ENCODE results near the gene HSD17B12. TPM values are rescaled to one million over a fixed set of nuclear protein-coding genes. Genes with fewer than 3 reads are reported as not detected.

HSD17B12 gene
- total RNA-seq, 1 donor from 2014 or later = 102 TPM

DNA sequence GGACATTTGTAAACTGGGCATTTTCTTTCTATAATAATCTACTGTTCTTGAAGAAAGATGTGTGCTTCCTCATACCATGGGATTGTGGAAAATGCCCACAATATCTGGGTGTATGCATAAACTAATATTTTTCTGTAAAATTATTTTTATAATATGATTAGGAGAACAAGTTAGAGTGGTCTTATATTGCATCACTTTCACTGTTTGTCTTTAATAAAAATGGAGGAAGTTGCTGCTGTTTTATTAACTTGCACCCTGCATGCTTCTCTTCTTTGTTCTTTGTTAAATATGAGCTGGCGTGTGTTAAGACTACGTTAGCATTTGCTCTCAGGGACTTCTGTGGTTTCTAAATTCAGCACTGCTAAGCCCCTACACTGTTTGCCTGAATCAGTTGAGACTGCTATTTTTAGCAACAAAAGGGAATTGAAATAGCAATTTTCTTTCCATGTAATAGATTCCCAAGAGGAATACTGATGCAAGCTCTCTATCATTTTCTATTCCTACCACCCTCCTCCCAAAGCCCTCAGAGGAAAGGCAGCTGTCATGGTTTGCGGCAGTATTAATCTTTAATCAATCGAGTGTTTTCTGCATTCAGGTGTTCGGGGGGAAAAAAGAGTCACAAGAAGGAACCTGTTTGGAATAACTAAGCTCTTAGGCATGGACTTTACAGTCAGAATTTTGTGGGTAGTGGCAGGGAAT, 56.1 kb downstream of the HSD17B12 start:
- H3K27ac Mint-ChIP-seq = peak overlapping the region; percentile 88
- no peak overlapping the region for H3K9ac ChIP-seq
- H4K20me1 ChIP-seq (ENCODE audit: low read depth) = peaks cover 10% of the 10 kb centered on the region
- H3K9me3 ChIP-seq (ENCODE audit: low read depth) = no peaks in the 10 kb centered on the region
- H3K4me2 ChIP-seq = peak overlapping the region; percentile 9
- H2AFZ ChIP-seq (replicated peaks) = no peak overlapping the region
- H3K36me3 Mint-ChIP-seq = peaks cover 21% of the 10 kb centered on the region
- peaks cover 32% of the 10 kb centered on the region for H3K4me1 Mint-ChIP-seq
- H3F3A ChIP-seq (ENCODE audit: low read depth) = no peaks in the 10 kb centered on the region
- H3K9me3 Mint-ChIP-seq = peaks cover 6% of the 10 kb centered on the region
- no peak overlapping the region for H3K4me3 Mint-ChIP-seq
- DNase-seq (ENCODE audit: low spot score) = no peak
- H3K4me3 ChIP-seq = no peak overlapping the region
- TF ChIP-seq EZH2phosphoT487 (IDR thresholded peaks at IDR 0.05) (no peak), EZH2 (IDR thresholded peaks at IDR 0.05) (no peak)
- TF ChIP-seq, protein P1, sequence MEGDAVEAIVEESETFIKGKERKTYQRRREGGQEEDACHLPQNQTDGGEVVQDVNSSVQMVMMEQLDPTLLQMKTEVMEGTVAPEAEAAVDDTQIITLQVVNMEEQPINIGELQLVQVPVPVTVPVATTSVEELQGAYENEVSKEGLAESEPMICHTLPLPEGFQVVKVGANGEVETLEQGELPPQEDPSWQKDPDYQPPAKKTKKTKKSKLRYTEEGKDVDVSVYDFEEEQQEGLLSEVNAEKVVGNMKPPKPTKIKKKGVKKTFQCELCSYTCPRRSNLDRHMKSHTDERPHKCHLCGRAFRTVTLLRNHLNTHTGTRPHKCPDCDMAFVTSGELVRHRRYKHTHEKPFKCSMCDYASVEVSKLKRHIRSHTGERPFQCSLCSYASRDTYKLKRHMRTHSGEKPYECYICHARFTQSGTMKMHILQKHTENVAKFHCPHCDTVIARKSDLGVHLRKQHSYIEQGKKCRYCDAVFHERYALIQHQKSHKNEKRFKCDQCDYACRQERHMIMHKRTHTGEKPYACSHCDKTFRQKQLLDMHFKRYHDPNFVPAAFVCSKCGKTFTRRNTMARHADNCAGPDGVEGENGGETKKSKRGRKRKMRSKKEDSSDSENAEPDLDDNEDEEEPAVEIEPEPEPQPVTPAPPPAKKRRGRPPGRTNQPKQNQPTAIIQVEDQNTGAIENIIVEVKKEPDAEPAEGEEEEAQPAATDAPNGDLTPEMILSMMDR (IDR thresholded peaks at IDR 0.05) = no peak
- H3K27me3 Mint-ChIP-seq (ENCODE audit: insufficient read depth, low read depth) = no peaks in the 10 kb centered on the region
- no peaks in the 10 kb centered on the region for H3K27me3 ChIP-seq
- peaks cover 76% of the 10 kb centered on the region for H3K79me2 ChIP-seq (ENCODE audit: low read depth)
- no peaks in the 10 kb centered on the region for H3K36me3 ChIP-seq
- H3K27ac ChIP-seq = no peak overlapping the region
- H3K4me1 ChIP-seq = peaks cover 26% of the 10 kb centered on the region

DNA sequence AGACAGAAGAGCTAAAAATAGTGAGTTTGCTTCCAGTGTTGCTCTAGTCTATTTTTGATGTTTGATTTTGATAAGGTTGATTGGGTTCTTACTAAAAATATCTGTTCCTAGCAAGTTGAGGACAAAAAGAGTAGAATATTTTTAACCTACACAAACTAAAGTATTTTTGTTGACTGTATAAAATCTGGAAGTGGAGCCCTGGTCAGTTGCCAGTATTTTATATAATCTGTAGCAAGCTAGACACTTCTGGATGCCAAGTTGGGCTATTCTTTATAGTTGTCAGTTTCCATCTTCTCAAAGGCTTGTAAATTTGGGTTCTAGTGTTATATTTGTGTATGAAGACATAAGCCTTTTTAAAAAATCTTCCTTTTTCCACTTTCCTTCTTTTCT, 56.7 kb downstream of the HSD17B12 start:
- peaks cover 26% of the 10 kb centered on the region for H3K4me1 ChIP-seq
- peaks cover 6% of the 10 kb centered on the region for H3K9me3 Mint-ChIP-seq
- H3K27ac ChIP-seq = no peak overlapping the region
- H3F3A ChIP-seq (ENCODE audit: low read depth) = no peaks in the 10 kb centered on the region
- peak overlapping the region; percentile 79 for H3K27ac Mint-ChIP-seq
- peaks cover 21% of the 10 kb centered on the region for H3K36me3 Mint-ChIP-seq
- H3K4me2 ChIP-seq = no peak overlapping the region
- no peak overlapping the region for H3K4me3 Mint-ChIP-seq
- H3K36me3 ChIP-seq = no peaks in the 10 kb centered on the region
- H3K79me2 ChIP-seq (ENCODE audit: low read depth) = peaks cover 73% of the 10 kb centered on the region
- H3K27me3 ChIP-seq = no peaks in the 10 kb centered on the region
- no peak overlapping the region for H2AFZ ChIP-seq (replicated peaks)
- H3K27me3 Mint-ChIP-seq (ENCODE audit: insufficient read depth, low read depth) = no peaks in the 10 kb centered on the region
- no peaks in the 10 kb centered on the region for H3K9me3 ChIP-seq (ENCODE audit: low read depth)
- no peak overlapping the region for H3K9ac ChIP-seq
- TF ChIP-seq EZH2 (IDR thresholded peaks at IDR 0.05) = no peak
- no peak for TF ChIP-seq EZH2phosphoT487 (IDR thresholded peaks at IDR 0.05)
- TF ChIP-seq, protein P1 (IDR thresholded peaks at IDR 0.05) = no peak
- peaks cover 10% of the 10 kb centered on the region for H4K20me1 ChIP-seq (ENCODE audit: low read depth)
- H3K4me1 Mint-ChIP-seq = peaks cover 32% of the 10 kb centered on the region
- H3K4me3 ChIP-seq = no peak overlapping the region
- DNase-seq (ENCODE audit: low spot score) = no peak

DNA sequence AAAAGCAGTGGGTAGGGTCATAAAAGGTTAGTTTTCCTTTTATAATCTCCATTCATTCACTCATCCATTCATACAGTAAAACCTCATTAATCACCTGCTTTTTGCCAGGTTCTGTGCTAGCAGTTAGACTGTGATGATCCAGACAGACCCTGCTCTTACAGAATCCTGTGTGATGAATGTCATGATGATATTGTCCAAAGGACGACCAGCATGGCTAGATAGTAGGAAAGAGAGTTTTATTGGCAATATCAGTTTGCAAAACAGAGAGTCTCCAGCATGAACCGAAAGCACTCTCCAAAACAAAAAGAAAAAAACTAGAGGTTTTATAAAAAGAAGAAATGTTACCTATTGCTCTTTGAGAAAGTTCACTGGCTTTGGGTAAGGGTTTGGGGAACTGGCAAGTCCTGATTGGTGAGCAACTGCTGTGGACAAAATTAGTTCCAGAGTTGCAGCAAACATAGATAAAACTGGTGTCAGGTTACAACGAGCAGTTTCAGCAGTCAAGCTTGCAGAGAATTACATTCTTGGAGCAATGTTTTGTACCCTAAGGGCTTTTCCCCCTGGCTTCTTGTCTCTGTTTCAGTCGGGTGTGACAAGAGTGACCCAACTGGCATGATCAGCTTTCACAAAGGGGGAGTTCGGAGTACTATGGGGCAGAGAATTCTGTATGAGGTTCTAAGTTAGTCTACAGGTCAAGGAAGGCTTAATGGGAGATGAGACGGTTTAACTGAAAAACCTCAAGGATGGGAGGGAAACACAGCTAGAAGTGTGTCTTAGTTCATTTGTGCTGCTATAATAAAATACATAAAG, 58.3 kb downstream of the HSD17B12 start:
- no peaks in the 10 kb centered on the region for H3K27me3 ChIP-seq
- no peaks in the 10 kb centered on the region for H3K27me3 Mint-ChIP-seq (ENCODE audit: insufficient read depth, low read depth)
- no peak overlapping the region for H3K4me3 Mint-ChIP-seq
- no peaks in the 10 kb centered on the region for H3K36me3 ChIP-seq
- no peaks in the 10 kb centered on the region for H3F3A ChIP-seq (ENCODE audit: low read depth)
- peaks cover 77% of the 10 kb centered on the region for H3K79me2 ChIP-seq (ENCODE audit: low read depth)
- peaks cover 2% of the 10 kb centered on the region for H3K9me3 Mint-ChIP-seq
- peaks cover 32% of the 10 kb centered on the region for H3K4me1 Mint-ChIP-seq
- TF ChIP-seq EZH2 (IDR thresholded peaks at IDR 0.05) = no peak
- TF ChIP-seq EZH2phosphoT487 (IDR thresholded peaks at IDR 0.05) = no peak
- TF ChIP-seq, protein P1 (IDR thresholded peaks at IDR 0.05) = no peak
- no peak overlapping the region for H3K27ac Mint-ChIP-seq
- peaks cover 20% of the 10 kb centered on the region for H3K36me3 Mint-ChIP-seq
- no peaks in the 10 kb centered on the region for H3K9me3 ChIP-seq (ENCODE audit: low read depth)
- DNase-seq (ENCODE audit: low spot score) = peak; percentile 25
- peaks cover 6% of the 10 kb centered on the region for H4K20me1 ChIP-seq (ENCODE audit: low read depth)
- H3K4me1 ChIP-seq = peaks cover 26% of the 10 kb centered on the region
- H3K4me3 ChIP-seq = no peak overlapping the region
- no peak overlapping the region for H3K9ac ChIP-seq
- H3K4me2 ChIP-seq = peak overlapping the region; percentile 13
- no peak overlapping the region for H2AFZ ChIP-seq (replicated peaks)
- H3K27ac ChIP-seq = no peak overlapping the region

All from neural progenitor cell (in vitro differentiated cells).